Keratinocyte (primary cell): ENCODE data around the gene LCK. TPM values are rescaled to one million over a fixed set of nuclear protein-coding genes. Genes with fewer than 3 reads are reported as not detected.

Experiments used
- DNase-seq: peaks from one replicate; pipeline ENCODE4 v3.0.0-alpha.2; 2011; ENCODE audit warnings: low read depth, missing footprints, low spot score
- FAIRE-seq: peaks from 2 replicates; lab custom pipeline; 2011; peaks lifted over from hg19 to GRCh38; lab: Jason Lieb, UNC
- H2AFZ ChIP-seq: 2 replicates; pipeline ENCODE4 v1.6.0; 2012; ENCODE audit warnings: low read length, control low read depth, inconsistent platforms; ENCODE audit not compliant: control insufficient read depth
- H3K27ac ChIP-seq: 2 replicates; pipeline ENCODE4 v1.5.1; 2011; ENCODE audit warnings: low read length; ENCODE audit not compliant: control insufficient read depth, insufficient read depth
- H3K27me3 ChIP-seq: 3 replicates; pipeline ENCODE4 v1.6.0; 2011; ENCODE audit warnings: low read length; ENCODE audit not compliant: control insufficient read depth, insufficient read depth; ENCODE audit errors: extremely low read depth
- H3K36me3 ChIP-seq, 2 experiments: 2 replicates in 1 of 2; 3 replicates in 1 of 2; pipeline ENCODE4 v1.5.1; 2011; ENCODE audit warnings: low read length in 2 of 2, mild to moderate bottlenecking in 1 of 2; ENCODE audit not compliant: control insufficient read depth in 2 of 2, insufficient read depth in 2 of 2; ENCODE audit errors: extremely low read depth in 1 of 2
- H3K4me1 ChIP-seq: 3 replicates; pipeline ENCODE4 v1.5.1; 2011; ENCODE audit warnings: low read length; ENCODE audit not compliant: control insufficient read depth, insufficient read depth; ENCODE audit errors: extremely low read depth
- H3K4me2 ChIP-seq: 3 replicates; pipeline ENCODE4 v1.6.0; 2011; ENCODE audit warnings: low read depth, low read length; ENCODE audit not compliant: control insufficient read depth, insufficient read depth; ENCODE audit errors: extremely low read depth
- H3K4me3 ChIP-seq, 3 experiments: fragments of 200-600 bp in 1 of 3; sonication (generic) in 1 of 3; 2 replicates in 2 of 3; 3 replicates in 1 of 3; pipeline ENCODE4 v1.5.1; 2011 to 2016; ENCODE audit warnings: low read length in 3 of 3, mild to moderate bottlenecking in 3 of 3, control low read depth in 2 of 3, inconsistent platforms in 1 of 3, low read depth in 1 of 3, mixed read lengths in 1 of 3, mixed run types in 1 of 3, moderate library complexity in 1 of 3; ENCODE audit not compliant: control insufficient read depth in 2 of 3, insufficient read depth in 2 of 3; ENCODE audit errors: extremely low read depth in 1 of 3
- H3K79me2 ChIP-seq: 2 replicates; pipeline ENCODE4 v1.6.0; 2012; ENCODE audit warnings: low read length; ENCODE audit not compliant: control insufficient read depth, insufficient read depth
- H3K9ac ChIP-seq: 3 replicates; pipeline ENCODE4 v1.6.0; 2011; ENCODE audit warnings: low read length; ENCODE audit not compliant: control insufficient read depth, insufficient read depth; ENCODE audit errors: extremely low read depth
- H3K9me1 ChIP-seq: 3 replicates; pipeline ENCODE4 v1.6.0; 2011; ENCODE audit warnings: low read length; ENCODE audit not compliant: control insufficient read depth, insufficient read depth; ENCODE audit errors: extremely low read depth
- H3K9me3 ChIP-seq: 2 replicates; pipeline ENCODE4 v1.5.1; 2012; ENCODE audit warnings: low read depth, low read length; ENCODE audit not compliant: control insufficient read depth
- H4K20me1 ChIP-seq: 3 replicates; pipeline ENCODE4 v1.6.0; 2011; ENCODE audit warnings: low read length; ENCODE audit not compliant: control insufficient read depth, insufficient read depth; ENCODE audit errors: extremely low read depth
- CTCF ChIP-seq, 3 experiments: IDR thresholded peaks in 1 of 3; conservative IDR thresholded peaks in 1 of 3; optimal IDR thresholded peaks in 1 of 3; 2 replicates in 2 of 3; 3 replicates in 1 of 3; pipeline versions ENCODE3 to v1.5.1; 2011; ENCODE audit warnings: low read length in 3 of 3, mild to moderate bottlenecking in 3 of 3, moderate library complexity in 2 of 3, control low read depth in 1 of 3, inconsistent platforms in 1 of 3; ENCODE audit not compliant: insufficient read depth in 2 of 3; ENCODE audit errors: extremely low read depth in 1 of 3
- EZH2 ChIP-seq: IDR thresholded peaks from one replicate; pipeline ENCODE4 v1.6.1; 2012; ENCODE audit warnings: inconsistent platforms, mild to moderate bottlenecking, low read length, moderate library complexity
- dilution Hi-C: fragments of 300-500 bp; cut with MboI; formaldehyde crosslinking; loops from one replicate; pipeline ENCODE4 v1.7.0; 2020; ENCODE audit warnings: low sequenced_read_pairs; ENCODE audit not compliant: extremely low pct_ligation_motif_present
- polyA plus RNA-seq, 5 experiments: library from polyadenylated mRNA; depleted of rRNA in 3 of 5; stranded (reverse) in 3 of 5; stranded (forward) in 1 of 5; unstranded in 1 of 5; fragments of >200 nt; gene quantifications; 1 replicate in 1 of 5; 2 replicates in 3 of 5; 3 replicates in 1 of 5; pipeline versions ENCODE4 v1.2.1 to v1.2.3, GENCODE V29; 2011 to 2012; ENCODE audit warnings: missing spikeins in 2 of 5, low read depth in 1 of 5, low replicate concordance in 1 of 5

LCK gene
- polyA plus RNA-seq, 1 donor (not counting 4 experiments of a cell fraction or from before 2014, with no cell fraction given), result 0.16 TPM

- dilution Hi-C loops, result no loop called here
- Histone ChIP-seq H3K36me3 (peaks cover 3 to 5% of the 10 kb centered on the region in 2 experiments), H3K4me3 (no peak within 1 kb of the TSS), H3K4me2 (no peak within 1 kb of the TSS), H3K4me1 (peaks cover 11% of the 10 kb centered on the region), H3K27me3 (no peaks in the 10 kb centered on the region), H3K9ac (no peak within 1 kb of the TSS), H3K9me3 (no peaks in the 10 kb centered on the region), H3K27ac (no peak within 1 kb of the TSS), H4K20me1 (no peaks in the 10 kb centered on the region), H3K79me2 (no peaks in the 10 kb centered on the region), H2AFZ (no peak within 1 kb of the TSS), H3K9me1 (no peaks in the 10 kb centered on the region)
- DNase-seq, result no peak
- FAIRE-seq, result no peak
- no peak for TF ChIP-seq CTCF (optimal IDR thresholded peaks at IDR 0.05 in 1 of 3, IDR thresholded peaks at IDR 0.05 in 1 of 3, conservative IDR thresholded peaks at IDR 0.05 in 1 of 3; ENCODE audit: extremely low read depth in 1 of 3, insufficient read depth in 2 of 3, low read length in 3 of 3)
- TF ChIP-seq EZH2, result no peak
Measured at GRCh38 chr1:32208891-32209328, 42.2 kb upstream of the LCK start, which contains the start of gene DCDC2B. Gene DCDC2B (plus strand): TSS chr1:32209089. CDS start chr1:32209094, 5 bp downstream.

DNA sequence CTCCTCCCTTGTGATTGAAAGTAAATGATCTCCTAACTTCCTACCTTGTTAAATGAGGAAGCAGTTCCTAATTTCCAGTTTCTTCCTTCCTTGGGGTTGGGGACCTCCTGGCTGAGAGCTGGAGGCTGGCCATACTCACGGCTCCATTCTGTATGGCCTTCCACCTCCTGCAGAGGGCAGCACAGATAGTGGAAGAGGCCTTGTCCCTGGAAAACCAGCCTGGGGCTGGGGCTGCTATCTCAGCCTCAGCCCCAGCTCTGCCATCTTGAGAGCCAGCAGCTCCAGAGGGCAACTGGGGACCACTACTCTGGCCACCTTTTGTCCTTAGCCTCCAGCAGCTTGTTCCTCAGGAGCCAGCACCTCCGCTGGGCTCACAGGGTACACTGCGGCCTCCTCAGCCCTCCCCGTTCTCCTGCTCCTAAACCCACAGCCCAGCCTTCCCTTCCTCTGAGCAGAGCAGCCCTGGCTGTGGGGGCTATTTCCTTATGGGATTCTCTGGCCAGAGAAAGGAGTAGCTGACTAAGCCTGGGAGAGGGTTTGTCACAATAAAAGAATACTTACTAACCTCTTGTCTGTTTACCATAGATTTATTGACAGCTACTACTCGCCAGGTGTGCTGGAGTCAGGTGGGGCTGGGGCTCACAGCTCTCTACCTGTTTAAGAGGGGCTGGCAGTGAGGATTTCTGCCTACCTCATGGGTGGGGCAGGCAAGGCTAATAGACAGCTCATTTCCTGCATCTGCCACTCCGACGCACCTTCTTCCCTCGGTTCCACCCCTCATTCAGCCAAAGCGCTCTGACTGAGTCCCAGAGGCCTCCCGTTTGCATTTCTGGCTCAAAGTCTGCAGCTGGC lies 35.2 kb upstream of the LCK start:
- Histone ChIP-seq H3K9ac (peak overlapping the region; percentile 67), H4K20me1 (no peaks in the 10 kb centered on the region), H3K4me1 (peaks cover 21% of the 10 kb centered on the region), H3K9me1 (no peaks in the 10 kb centered on the region), H3K4me2 (peak overlapping the region; percentile 52), H3K36me3 (peaks cover 19 to 34% of the 10 kb centered on the region in 2 experiments), H3K9me3 (no peaks in the 10 kb centered on the region), H3K27ac (peak overlapping the region; percentile 76), H3K4me3 (peak overlapping the region in 1 of 3 experiments; percentile 0), H3K27me3 (no peaks in the 10 kb centered on the region), H3K79me2 (peaks cover 3% of the 10 kb centered on the region), H2AFZ (no peak overlapping the region)
- no peak for DNase-seq
- TF ChIP-seq EZH2 (no peak), CTCF (optimal IDR thresholded peaks at IDR 0.05 in 1 of 3, IDR thresholded peaks at IDR 0.05 in 1 of 3, conservative IDR thresholded peaks at IDR 0.05 in 1 of 3; ENCODE audit: extremely low read depth in 1 of 3, insufficient read depth in 2 of 3, low read length in 3 of 3) (peak; percentile 88 to 91 (median 90))
- dilution Hi-C loops, result no loop called here
- peak; percentile 80 for FAIRE-seq
